ENCODE data around the gene AP3B2.
A peak's percentile ranks its signal among the peaks of the same experiment; 100 is the strongest.

Gene AP3B2

DNA sequence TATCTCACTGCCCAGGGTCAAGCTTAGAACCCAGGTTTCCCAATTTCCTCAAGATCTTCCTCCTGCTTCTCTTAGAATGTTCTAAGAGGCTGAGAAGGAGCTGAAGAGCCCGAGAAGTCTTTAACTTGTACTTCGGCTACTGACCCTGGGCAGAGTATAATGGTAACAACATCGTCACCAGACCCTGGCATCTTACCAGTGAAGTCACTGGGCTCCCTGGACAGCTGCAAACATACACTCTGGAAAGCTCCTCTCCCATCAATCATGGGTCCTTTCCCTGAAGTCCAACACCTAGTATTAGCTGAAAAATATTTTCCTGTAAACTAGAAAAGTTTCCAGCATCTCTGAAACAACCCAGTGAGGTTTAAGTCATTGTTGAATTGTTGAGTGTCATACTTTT, 85.2 kb downstream of the AP3B2 start:
- TF ChIP-seq, protein P1, sequence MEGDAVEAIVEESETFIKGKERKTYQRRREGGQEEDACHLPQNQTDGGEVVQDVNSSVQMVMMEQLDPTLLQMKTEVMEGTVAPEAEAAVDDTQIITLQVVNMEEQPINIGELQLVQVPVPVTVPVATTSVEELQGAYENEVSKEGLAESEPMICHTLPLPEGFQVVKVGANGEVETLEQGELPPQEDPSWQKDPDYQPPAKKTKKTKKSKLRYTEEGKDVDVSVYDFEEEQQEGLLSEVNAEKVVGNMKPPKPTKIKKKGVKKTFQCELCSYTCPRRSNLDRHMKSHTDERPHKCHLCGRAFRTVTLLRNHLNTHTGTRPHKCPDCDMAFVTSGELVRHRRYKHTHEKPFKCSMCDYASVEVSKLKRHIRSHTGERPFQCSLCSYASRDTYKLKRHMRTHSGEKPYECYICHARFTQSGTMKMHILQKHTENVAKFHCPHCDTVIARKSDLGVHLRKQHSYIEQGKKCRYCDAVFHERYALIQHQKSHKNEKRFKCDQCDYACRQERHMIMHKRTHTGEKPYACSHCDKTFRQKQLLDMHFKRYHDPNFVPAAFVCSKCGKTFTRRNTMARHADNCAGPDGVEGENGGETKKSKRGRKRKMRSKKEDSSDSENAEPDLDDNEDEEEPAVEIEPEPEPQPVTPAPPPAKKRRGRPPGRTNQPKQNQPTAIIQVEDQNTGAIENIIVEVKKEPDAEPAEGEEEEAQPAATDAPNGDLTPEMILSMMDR (IDR thresholded peaks at IDR 0.05) = no peak
- no peak for TF ChIP-seq ZFX (IDR thresholded peaks at IDR 0.05; ENCODE audit: borderline replicate concordance)
- H3K27ac ChIP-seq = no peak overlapping the region

DNA sequence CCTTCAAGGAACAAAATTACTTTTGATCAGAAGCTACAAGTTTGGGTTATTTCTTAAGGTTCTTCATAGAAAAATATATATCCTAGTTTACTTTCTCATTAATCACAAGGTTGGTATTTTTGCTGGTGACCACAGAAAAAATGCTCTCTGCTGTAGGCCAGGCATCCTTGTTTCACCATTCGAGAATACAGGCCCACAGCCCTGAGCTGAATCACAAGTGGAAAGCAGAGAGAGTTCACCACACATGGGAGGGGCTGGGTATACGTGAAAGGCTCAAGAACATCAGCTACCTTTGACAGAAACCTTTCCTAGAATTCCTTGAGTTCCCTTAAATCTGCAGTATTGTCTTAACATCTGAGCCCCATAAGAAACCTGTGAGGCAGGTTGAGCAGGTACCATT, 85.7 kb downstream of the AP3B2 start:
- no peak for TF ChIP-seq ZFX (IDR thresholded peaks at IDR 0.05; ENCODE audit: borderline replicate concordance)
- TF ChIP-seq, protein P1 (IDR thresholded peaks at IDR 0.05) = no peak
- no peak overlapping the region for H3K27ac ChIP-seq

DNA sequence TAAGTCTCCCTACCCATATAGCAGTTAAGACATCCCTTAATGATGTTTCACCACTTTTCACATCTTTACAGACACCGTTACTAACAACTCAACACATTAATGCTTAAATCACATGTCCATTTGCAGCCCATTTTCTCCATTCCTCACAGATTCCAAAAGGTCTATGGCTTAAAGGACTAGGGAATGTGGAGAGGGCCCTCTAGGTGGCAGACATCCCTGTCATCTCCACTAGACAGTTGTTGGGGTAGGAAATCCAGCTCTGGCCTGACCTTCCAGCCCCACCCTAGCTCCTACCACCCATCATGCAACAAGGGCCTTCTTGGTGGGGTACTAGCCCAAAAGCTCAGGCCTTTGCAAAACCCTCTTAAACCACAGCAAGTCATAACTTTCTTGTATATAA, 87.7 kb downstream of the AP3B2 start:
- H3K27ac ChIP-seq = no peak overlapping the region
- no peak for TF ChIP-seq ZFX (IDR thresholded peaks at IDR 0.05; ENCODE audit: borderline replicate concordance)
- TF ChIP-seq, protein P1 (IDR thresholded peaks at IDR 0.05) = peak; percentile 29

DNA sequence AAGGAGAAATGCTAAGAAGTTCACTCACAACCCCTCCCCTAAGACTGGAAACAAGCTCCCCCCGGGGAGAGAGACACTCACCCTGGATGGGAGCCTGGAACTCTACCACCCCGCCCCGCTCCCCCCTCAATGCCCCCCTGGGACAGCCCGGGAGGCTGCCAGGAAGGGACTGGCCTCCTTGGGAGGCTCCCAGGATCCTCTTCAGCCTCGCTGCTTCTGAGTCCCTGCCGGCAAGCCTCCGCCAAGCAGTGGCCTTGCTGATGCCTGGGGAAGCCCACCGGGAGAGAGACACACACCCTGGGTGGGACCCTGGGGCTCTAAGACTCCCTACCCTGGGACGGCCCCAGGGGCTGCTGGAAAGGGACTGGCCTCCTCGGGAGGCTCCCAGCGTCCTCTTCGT, 95.9 kb downstream of the AP3B2 start:
- TF ChIP-seq, protein P1 (IDR thresholded peaks at IDR 0.05) = no peak
- no peak for TF ChIP-seq ZFX (IDR thresholded peaks at IDR 0.05; ENCODE audit: borderline replicate concordance)
- no peak overlapping the region for H3K27ac ChIP-seq

DNA sequence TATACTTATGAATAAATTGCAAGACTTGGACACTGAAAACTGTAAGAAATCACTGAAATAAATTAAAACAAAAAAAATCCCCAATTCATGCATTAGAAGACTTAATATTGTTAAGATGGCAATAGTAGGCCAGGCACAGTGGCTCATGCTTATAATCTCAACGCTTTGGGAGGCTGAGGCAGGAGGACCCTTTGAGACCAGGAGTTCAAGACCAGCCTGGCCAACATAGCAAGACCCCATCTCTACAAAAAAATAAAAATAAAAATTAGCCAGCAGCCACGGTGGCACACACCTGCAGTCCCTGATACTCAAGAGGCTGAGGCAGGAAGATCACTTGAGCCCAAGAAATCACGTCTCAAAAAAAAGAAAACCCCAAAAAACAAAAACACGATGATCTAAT, 98.3 kb downstream of the AP3B2 start:
- H3K27ac ChIP-seq = no peak overlapping the region
- no peak for TF ChIP-seq ZFX (IDR thresholded peaks at IDR 0.05; ENCODE audit: borderline replicate concordance)
- TF ChIP-seq, protein P1 (IDR thresholded peaks at IDR 0.05) = no peak

All from 22Rv1 (cell line).